Right lobe of liver (tissue), 6 donors: Measurements from ENCODE around the gene CIRBP. TPM values are rescaled to one million over a fixed set of nuclear protein-coding genes. Genes with fewer than 3 reads are reported as not detected.
A peak's percentile ranks its signal among the peaks of the same experiment; 100 is the strongest.

ENCODE experiments used
- ATAC-seq, 4 donors: fragments of 200-7000 bp; cut with Tn5 transposase; one replicate each; pipeline ENCODE4 v1.9.1; 2020; ENCODE audit warnings: mild to moderate bottlenecking in 4 of 4, moderate library complexity in 4 of 4
- DNase-seq, 3 donors: peaks; one replicate each; pipeline ENCODE4 v3.0.0-alpha.2; 2020
- H3K27ac ChIP-seq, 3 donors: fragments of 200-600 bp; one replicate each; pipeline ENCODE4 v1.8.0; 2022
- H3K27me3 ChIP-seq, 2 donors: fragments of 200-600 bp; one replicate each; pipeline ENCODE4 v1.8.0; 2022
- H3K36me3 ChIP-seq, 4 donors: fragments of 200-600 bp; sonication (generic) in 1 of 4; one replicate each; pipeline versions ENCODE4 v1.5.1 to v1.8.0; 2017 to 2022; ENCODE audit warnings: control low read depth in 1 of 4
- H3K4me1 ChIP-seq, 4 donors: fragments of 200-600 bp; sonication (generic) in 1 of 4; one replicate each; pipeline versions ENCODE4 v1.5.1 to v1.8.0; 2017 to 2022; ENCODE audit warnings: control low read depth in 1 of 4
- H3K4me3 ChIP-seq, 3 donors: fragments of 200-600 bp; one replicate each; pipeline ENCODE4 v1.8.0; 2022
- H3K9me3 ChIP-seq, 4 donors: fragments of 200-600 bp; sonication (generic) in 1 of 4; one replicate each; pipeline versions ENCODE4 v1.5.1 to v1.8.0; 2017 to 2022; ENCODE audit warnings: control low read depth in 1 of 4
- POLR2A ChIP-seq: fragments of 450-650 bp; IDR thresholded peaks from one replicate; pipeline ENCODE4 v1.6.1; 2017; ENCODE audit warnings: antibody characterized with exemption, mild to moderate bottlenecking
- WGBS: methylation state at CpG from one replicate; pipeline ENCODE4 v1.1.6; 2018; ENCODE audit warnings: low coverage, low lambda C conversion rate; ENCODE audit not compliant: insufficient coverage; ENCODE audit errors: missing lambda C conversion rate; 5-methylcytosine and 5-hydroxymethylcytosine counted together
- intact Hi-C, 2 donors: fragments of 100-400 bp; cut with DNase I; formaldehyde crosslinking; loops; one replicate each; pipeline versions ENCODE4 v1.11.2 to v1.14.1; 2022
- total RNA-seq, 6 experiments: library from RNA; depleted of rRNA in 2 of 6; stranded (reverse); fragments of >200 nt in 2 of 6; fragmentation: NEBNext Ultra II Directional in 3 of 6; extraction: Animal tissue kit (Norgen Biotek cat#: 25700) in 3 of 6; gene quantifications; one replicate each; pipeline versions ENCODE4 v1.1.0 to v1.2.4, GENCODE V29; 2016 to 2023
- TF ChIP-seq, protein P1 (sequence below), 4 donors: fragments of 200-600 bp in 3 of 4; fragments of 450-650 bp in 1 of 4; IDR thresholded peaks; one replicate each; pipeline versions ENCODE4 v1.5.1 to v1.8.0; 2016 to 2022; ENCODE audit warnings: antibody characterized with exemption in 4 of 4, mild to moderate bottlenecking in 2 of 4
- donor health status: DM: no; HTN: yes; CAD: no.
- donor health status: DM: no; HTN: no; CAD: no.
- donor health status: DM: no; HTN: no; CAD: no.
- donor health status: DM: no; HTN: yes; CAD: no.
- donor health status: DM: no; HTN: yes; CAD: no.

Gene CIRBP
- total RNA-seq, 6 experiments from 2014 or later, result 69.2 to 111 (median 89.5) TPM

DNA sequence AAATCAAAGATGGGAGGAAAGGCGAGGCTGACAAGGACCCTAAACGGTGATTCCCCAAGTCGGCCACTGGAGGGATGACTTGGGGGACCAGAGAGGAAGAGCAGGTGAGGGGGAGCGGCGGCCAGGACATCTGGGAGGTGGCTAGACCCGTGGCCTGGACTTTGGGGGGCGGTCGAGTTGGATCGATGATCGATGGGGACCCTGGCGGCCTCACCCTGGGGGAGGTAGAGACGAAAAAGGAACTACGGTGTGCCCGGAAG lies 7.7 kb upstream of the CIRBP start:
- TF ChIP-seq, protein P1, sequence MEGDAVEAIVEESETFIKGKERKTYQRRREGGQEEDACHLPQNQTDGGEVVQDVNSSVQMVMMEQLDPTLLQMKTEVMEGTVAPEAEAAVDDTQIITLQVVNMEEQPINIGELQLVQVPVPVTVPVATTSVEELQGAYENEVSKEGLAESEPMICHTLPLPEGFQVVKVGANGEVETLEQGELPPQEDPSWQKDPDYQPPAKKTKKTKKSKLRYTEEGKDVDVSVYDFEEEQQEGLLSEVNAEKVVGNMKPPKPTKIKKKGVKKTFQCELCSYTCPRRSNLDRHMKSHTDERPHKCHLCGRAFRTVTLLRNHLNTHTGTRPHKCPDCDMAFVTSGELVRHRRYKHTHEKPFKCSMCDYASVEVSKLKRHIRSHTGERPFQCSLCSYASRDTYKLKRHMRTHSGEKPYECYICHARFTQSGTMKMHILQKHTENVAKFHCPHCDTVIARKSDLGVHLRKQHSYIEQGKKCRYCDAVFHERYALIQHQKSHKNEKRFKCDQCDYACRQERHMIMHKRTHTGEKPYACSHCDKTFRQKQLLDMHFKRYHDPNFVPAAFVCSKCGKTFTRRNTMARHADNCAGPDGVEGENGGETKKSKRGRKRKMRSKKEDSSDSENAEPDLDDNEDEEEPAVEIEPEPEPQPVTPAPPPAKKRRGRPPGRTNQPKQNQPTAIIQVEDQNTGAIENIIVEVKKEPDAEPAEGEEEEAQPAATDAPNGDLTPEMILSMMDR (IDR thresholded peaks at IDR 0.05), result no peak
- TF ChIP-seq POLR2A, result no peak
- peaks cover 0 to 17% (median 4%) of the 10 kb centered on the region in 4 donors for H3K36me3 ChIP-seq
- no peaks in the 10 kb centered on the region for H3K9me3 ChIP-seq
- no peaks in the 10 kb centered on the region for H3K27me3 ChIP-seq
- H3K4me3 ChIP-seq, result peak overlapping the region; percentile 58 to 70 (median 69)
- intact Hi-C loops, result no loop called here
- ATAC-seq, result no peak
- DNase-seq, result no peak
- peaks cover 5 to 64% (median 28%) of the 10 kb centered on the region in 4 donors for H3K4me1 ChIP-seq
- 4% methylated on average over 14 of the region's 14 CpGs for WGBS
- peak overlapping the region; percentile 71 to 92 (median 90) for H3K27ac ChIP-seq

DNA sequence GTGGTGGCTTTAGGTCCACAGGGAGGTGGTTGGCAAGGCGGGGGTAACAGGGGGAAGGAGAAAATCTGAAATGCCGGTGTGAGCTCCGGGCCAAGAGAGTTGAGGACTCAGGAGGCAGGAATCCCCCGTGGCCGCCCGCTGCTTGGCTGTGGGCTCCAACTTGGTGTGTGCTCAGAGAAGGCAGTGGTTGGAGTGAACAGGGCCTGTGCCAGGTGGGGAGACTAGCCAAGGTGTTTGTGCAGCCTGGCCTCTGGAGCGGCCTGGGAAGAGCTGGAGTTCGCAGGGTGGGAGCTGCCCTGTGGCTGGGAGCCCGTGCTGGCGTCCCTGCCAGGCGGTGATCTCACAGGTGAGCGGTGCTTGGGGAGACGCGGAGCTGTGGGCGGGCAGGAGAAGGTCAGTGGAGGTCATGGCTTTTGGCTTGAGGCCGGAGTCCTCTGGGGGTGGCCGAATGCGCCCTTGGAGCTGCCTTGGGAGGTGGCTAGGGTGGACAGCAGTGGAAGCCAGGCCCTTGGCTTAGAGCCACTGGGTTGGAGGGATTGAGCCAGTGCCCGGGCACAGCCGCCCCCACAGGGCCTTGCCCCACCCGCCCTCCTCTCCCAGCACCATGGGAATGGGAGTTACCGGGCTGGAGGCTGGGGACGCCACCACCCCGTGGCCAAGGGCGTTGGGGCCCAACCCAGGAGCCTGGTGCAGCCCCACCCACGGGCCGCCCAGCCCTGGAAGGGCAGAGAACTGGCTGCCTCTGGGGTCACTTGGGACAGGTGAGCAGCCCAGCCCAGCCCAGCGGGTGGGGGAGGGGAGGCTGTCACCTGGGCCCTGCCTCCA lies 7.1 kb upstream of the CIRBP start:
- Histone ChIP-seq H3K27ac (peak overlapping the region; percentile 71 to 92 (median 90)), H3K4me1 (peaks cover 5 to 65% (median 28%) of the 10 kb centered on the region in 4 donors), H3K4me3 (peak overlapping the region; percentile 58 to 70 (median 69)), H3K9me3 (no peaks in the 10 kb centered on the region), H3K36me3 (peaks cover 0 to 11% (median under 1%) of the 10 kb centered on the region in 4 donors), H3K27me3 (no peaks in the 10 kb centered on the region)
- intact Hi-C loops, result no loop called here
- TF ChIP-seq POLR2A, result peak; percentile 85
- TF ChIP-seq, protein P1 (IDR thresholded peaks at IDR 0.05), result no peak
- DNase-seq (peak; percentile 94 to 98 (median 98)), ATAC-seq (peak; percentile 41 to 68 (median 63))
- WGBS, result 10% methylated on average over 6 of the region's 28 CpGs

DNA sequence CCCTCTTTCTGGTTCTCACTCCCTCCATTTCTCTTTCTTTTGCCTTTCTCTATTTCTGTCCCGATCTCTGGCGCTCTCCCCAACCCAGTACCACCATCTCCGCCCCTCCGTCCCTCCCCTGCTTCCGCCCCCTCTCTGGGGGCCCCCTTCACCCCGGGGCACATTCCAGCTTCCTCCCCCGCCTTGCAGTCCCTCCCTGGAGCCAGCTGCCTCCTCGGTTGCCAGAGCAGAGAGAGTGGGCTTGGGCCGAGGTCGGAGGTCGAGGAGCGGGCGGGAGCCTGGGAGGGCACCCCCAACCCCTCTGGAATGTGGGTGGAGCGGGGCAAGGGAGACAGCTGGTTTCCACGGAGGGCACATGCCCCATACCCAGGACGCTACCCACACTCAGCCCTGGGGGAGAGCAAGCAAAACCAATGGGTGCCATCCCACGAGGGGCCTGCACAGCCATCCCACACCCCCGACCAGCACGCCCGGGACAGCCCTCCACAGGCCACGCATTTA lies 6.5 kb upstream of the CIRBP start:
- Histone ChIP-seq H3K9me3 (no peaks in the 10 kb centered on the region), H3K36me3 (peaks cover 0 to 5% (median 0%) of the 10 kb centered on the region in 4 donors), H3K4me1 (peaks cover 5 to 67% (median 28%) of the 10 kb centered on the region in 4 donors), H3K27me3 (no peaks in the 10 kb centered on the region), H3K27ac (peak overlapping the region; percentile 71 to 92 (median 90)), H3K4me3 (peak overlapping the region in 2 of 3 donors; percentile 14 to 18)
- ATAC-seq (no peak), DNase-seq (no peak)
- TF ChIP-seq, protein P1 (IDR thresholded peaks at IDR 0.05), result no peak
- no peak for TF ChIP-seq POLR2A
- 57% methylated on average over 13 of the region's 21 CpGs for WGBS
- intact Hi-C loops, result no loop called here

DNA sequence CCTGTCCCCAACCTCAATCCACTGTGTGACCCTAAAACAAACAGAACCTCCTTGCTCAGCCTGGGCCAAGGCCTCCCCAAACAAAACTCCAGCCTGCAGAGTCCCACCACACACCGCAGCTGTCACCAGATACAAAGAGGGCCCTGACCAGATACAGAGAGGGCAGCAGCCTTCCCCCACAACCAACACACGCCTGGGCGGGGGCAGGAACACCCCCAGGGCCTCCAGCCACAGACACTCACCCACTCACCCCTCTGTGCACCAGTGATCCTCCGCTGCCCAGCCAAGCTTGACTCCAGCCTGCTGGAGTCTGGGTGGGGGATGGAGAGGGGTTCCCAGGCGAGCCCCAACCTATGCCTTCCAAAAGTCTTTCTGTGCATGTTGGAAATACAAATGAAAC lies 5.9 kb upstream of the CIRBP start:
- peaks cover 5 to 62% (median 29%) of the 10 kb centered on the region in 4 donors for H3K4me1 ChIP-seq
- ATAC-seq, result no peak
- WGBS, result 100% methylated on average over 1 of the region's 5 CpGs
- no peak for TF ChIP-seq POLR2A
- TF ChIP-seq, protein P1 (IDR thresholded peaks at IDR 0.05), result no peak
- DNase-seq, result no peak
- intact Hi-C loops, result no loop called here
- no peaks in the 10 kb centered on the region for H3K9me3 ChIP-seq
- no peak overlapping the region for H3K4me3 ChIP-seq
- no peaks in the 10 kb centered on the region for H3K36me3 ChIP-seq
- no peak overlapping the region for H3K27ac ChIP-seq
- no peaks in the 10 kb centered on the region for H3K27me3 ChIP-seq
